ENCODE measurements around the gene SORBS2.

SORBS2 gene

GRCh38 chr4:185734930-185735329, 77.1 kb downstream of the SORBS2 start:
- TF ChIP-seq OSR1 (CRISPR knock-in tag; IDR thresholded peaks at IDR 0.05) (no peak), ISL1 (CRISPR knock-in tag; IDR thresholded peaks at IDR 0.05) (no peak), SNAI2 (CRISPR knock-in tag; IDR thresholded peaks at IDR 0.05) (no peak), ZNF8 (CRISPR knock-in tag; IDR thresholded peaks at IDR 0.05) (no peak), ZFP3 (CRISPR knock-in tag; IDR thresholded peaks at IDR 0.05) (no peak), ZNF70 (CRISPR knock-in tag; IDR thresholded peaks at IDR 0.05) (no peak), TCF4 (CRISPR knock-in tag; IDR thresholded peaks at IDR 0.05; ENCODE audit: borderline replicate concordance) (no peak), TOX (CRISPR knock-in tag; IDR thresholded peaks at IDR 0.05; ENCODE audit: borderline replicate concordance) (no peak), BACH2 (CRISPR knock-in tag; IDR thresholded peaks at IDR 0.05; ENCODE audit: borderline replicate concordance) (no peak), TSHZ2 (CRISPR knock-in tag; IDR thresholded peaks at IDR 0.05) (no peak), ARNTL (CRISPR knock-in tag; IDR thresholded peaks at IDR 0.05; ENCODE audit: borderline replicate concordance, low read depth) (no peak), CSDC2 (CRISPR knock-in tag; IDR thresholded peaks at IDR 0.05) (no peak), CSRNP3 (CRISPR knock-in tag; IDR thresholded peaks at IDR 0.05) (no peak), PATZ1 (CRISPR knock-in tag; IDR thresholded peaks at IDR 0.05; ENCODE audit: borderline replicate concordance) (no peak)

GRCh38 chr4:185734214-185734613, 77.8 kb downstream of the SORBS2 start:
- ATAC-seq: no peak
- TF ChIP-seq POU6F1 (CRISPR knock-in tag; IDR thresholded peaks at IDR 0.05; ENCODE audit: borderline replicate concordance, low read depth) (no peak), BACH2 (CRISPR knock-in tag; IDR thresholded peaks at IDR 0.05; ENCODE audit: borderline replicate concordance) (no peak), ARNTL (CRISPR knock-in tag; IDR thresholded peaks at IDR 0.05; ENCODE audit: borderline replicate concordance, low read depth) (no peak), PATZ1 (CRISPR knock-in tag; IDR thresholded peaks at IDR 0.05; ENCODE audit: borderline replicate concordance) (no peak), CREB5 (CRISPR knock-in tag; IDR thresholded peaks at IDR 0.05; ENCODE audit: low read depth) (no peak), ZNF70 (CRISPR knock-in tag; IDR thresholded peaks at IDR 0.05) (no peak), OSR1 (CRISPR knock-in tag; IDR thresholded peaks at IDR 0.05) (no peak), ISL1 (CRISPR knock-in tag; IDR thresholded peaks at IDR 0.05) (no peak), SNAI2 (CRISPR knock-in tag; IDR thresholded peaks at IDR 0.05) (no peak), PPARA (CRISPR knock-in tag; IDR thresholded peaks at IDR 0.05; ENCODE audit: borderline replicate concordance) (no peak), CSDC2 (CRISPR knock-in tag; IDR thresholded peaks at IDR 0.05) (no peak), ZNF565 (CRISPR knock-in tag; conservative IDR thresholded peaks at IDR 0.05; ENCODE audit: low read depth) (no peak), CSRNP3 (CRISPR knock-in tag; IDR thresholded peaks at IDR 0.05) (no peak), TCF4 (CRISPR knock-in tag; IDR thresholded peaks at IDR 0.05; ENCODE audit: borderline replicate concordance) (no peak), TOX (CRISPR knock-in tag; IDR thresholded peaks at IDR 0.05; ENCODE audit: borderline replicate concordance) (no peak)

More at GRCh38 chr4:185734930-185735329, 77.1 kb downstream of the SORBS2 start:
- no peak for ATAC-seq

Data from SK-N-SH treated with all-trans-retinoic acid at 6 μM for 48 hours (cell line).